ENCODE measurements around the gene DMKN. TPM values are rescaled to one million over a fixed set of nuclear protein-coding genes. Genes with fewer than 3 reads are reported as not detected.
A peak's percentile ranks its signal among the peaks of the same experiment; 100 is the strongest.

The DMKN gene
- total and polyA plus RNA-seq, 2 of the 8 experiments (the other 6 are each of a cell fraction or from before 2014, with no cell fraction given): 290 to 330 TPM

DNA sequence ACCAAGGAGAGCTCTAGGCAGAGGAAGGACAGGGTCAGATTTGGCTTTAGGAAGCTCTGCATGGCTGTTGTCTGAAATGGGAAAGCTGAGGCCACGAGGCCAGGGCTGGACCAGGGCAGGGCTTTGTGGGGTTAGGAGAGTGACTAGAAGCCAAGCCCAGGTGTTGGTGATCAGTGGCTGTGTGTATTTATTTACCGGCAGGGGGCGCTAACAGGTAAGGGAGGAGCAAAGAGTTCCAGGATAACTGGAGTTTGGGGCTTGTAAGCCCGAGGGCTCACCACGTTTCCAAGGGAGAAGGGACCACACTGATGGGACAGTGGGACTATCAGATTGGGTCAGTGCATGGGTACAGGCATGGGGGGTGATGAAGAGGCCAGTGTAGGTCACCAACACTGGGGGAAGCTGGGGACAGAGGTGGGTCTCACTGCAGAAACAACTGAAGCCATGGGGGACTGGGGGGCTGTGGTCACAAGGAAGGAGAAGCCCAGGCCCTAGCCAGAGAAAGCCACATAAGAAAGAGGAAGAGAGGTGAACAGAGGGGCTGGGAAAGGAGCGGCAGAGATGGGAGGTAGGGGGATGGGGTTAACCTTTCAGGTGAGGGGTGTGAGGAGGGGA, 35.8 kb upstream of the DMKN start:
- Histone ChIP-seq H4K5ac (ENCODE audit: insufficient read length, low read depth, low read length) (no peak overlapping the region), H2BK20ac (ENCODE audit: low read length) (no peak overlapping the region), H4K8ac (ENCODE audit: extremely low read depth, insufficient read depth, low read length) (peak overlapping the region; percentile 38; the same call in 1 of the 2 replicates), H2BK15ac (ENCODE audit: low read length) (no peak overlapping the region), H3K9ac (replicated peaks in 1 of 4; ENCODE audit: extremely low read depth in 1 of 4, low read depth in 3 of 4, low read length in 3 of 4) (peak overlapping the region in 1 of 4 experiments; percentile 10; a peak in 1 of 7 replicates), H3K36me3 (ENCODE audit: control insufficient read depth in 2 of 4, insufficient read depth in 4 of 4, low read length in 3 of 4) (peaks cover 0 to 9% (median 5%) of the 10 kb centered on the region in 4 experiments; a peak in 3 of 8 replicates), H2AK5ac (ENCODE audit: low read depth, low read length) (no peak overlapping the region), H4K91ac (replicated peaks; ENCODE audit: insufficient read length, low read length) (no peak overlapping the region), H3K4me1 (replicated peaks in 1 of 4; ENCODE audit: control insufficient read depth in 3 of 4, insufficient read depth in 4 of 4, low read length in 3 of 4) (peaks cover 0 to 11% (median 1%) of the 10 kb centered on the region in 4 experiments; a peak in 3 of 7 replicates), H3K18ac (ENCODE audit: extremely low read depth, low read length) (no peak overlapping the region), H3K56ac (replicated peaks; ENCODE audit: insufficient read length, low read depth, low read length) (no peak overlapping the region), H3K14ac (ENCODE audit: insufficient read length) (no peak overlapping the region), H2AFZ (ENCODE audit: low read length) (no peak overlapping the region), H3K79me2 (ENCODE audit: control insufficient read depth in 1 of 2, insufficient read depth in 2 of 2, low read length in 2 of 2) (peaks cover 0 to 24% of the 10 kb centered on the region in 2 experiments; a peak in 2 of 4 replicates), H3K23ac (ENCODE audit: insufficient read length) (no peak overlapping the region), H3K23me2 (ENCODE audit: low read depth, low read length) (peaks cover 10% of the 10 kb centered on the region; the same call in 1 of the 2 replicates), H4K20me1 (replicated peaks in 1 of 2; ENCODE audit: control insufficient read depth in 1 of 2, insufficient read depth in 2 of 2, low read length in 2 of 2) (peaks cover 2 to 9% of the 10 kb centered on the region in 2 experiments), H2BK120ac (replicated peaks; ENCODE audit: low read depth, low read length) (no peak overlapping the region), H2BK12ac (ENCODE audit: low read depth, low read length) (no peak overlapping the region), H3K79me1 (ENCODE audit: low read depth, low read length) (peaks cover 15% of the 10 kb centered on the region; the same call in 1 of the 2 replicates), H3K9me3 (ENCODE audit: insufficient read depth in 2 of 2, low read depth in 1 of 2, low read length in 1 of 2) (no peaks in the 10 kb centered on the region), H3K27ac (ENCODE audit: low read depth, low read length) (no peak overlapping the region; the same call in 1 of the 2 replicates), H3K4me3 (ENCODE audit: extremely low read depth in 1 of 4, insufficient read depth in 2 of 4, low read depth in 3 of 4, low read length in 4 of 4) (no peak overlapping the region), H3K27me3 (replicated peaks in 1 of 4; ENCODE audit: control insufficient read depth in 3 of 4, extremely low read depth in 1 of 4, insufficient read depth in 3 of 4, low read length in 3 of 4) (no peaks in the 10 kb centered on the region; a peak in 1 of 7 replicates), H2BK5ac (ENCODE audit: low read depth, low read length) (no peak overlapping the region), H3K4me2 (ENCODE audit: insufficient read depth in 1 of 2, low read depth in 2 of 2, low read length in 2 of 2) (no peak overlapping the region), H3K4ac (replicated peaks; ENCODE audit: insufficient read length, low read depth, low read length) (no peak overlapping the region)
- TF ChIP-seq RAD21 (IDR thresholded peaks at IDR 0.05 in 1 of 2, conservative IDR thresholded peaks at IDR 0.05 in 1 of 2; ENCODE audit: low read depth in 2 of 2, low read length in 2 of 2) (peak; percentile 75 to 82), SRF (IDR thresholded peaks at IDR 0.05; ENCODE audit: low read depth, low read length) (no peak), SIN3A (conservative IDR thresholded peaks at IDR 0.05 in 1 of 2, IDR thresholded peaks at IDR 0.05 in 1 of 2; ENCODE audit: low read depth in 1 of 2, low read length in 2 of 2) (peak in 1 of 2 experiments; percentile 64; a peak in 1 of 4 replicates), TCF12 (IDR thresholded peaks at IDR 0.05; ENCODE audit: low read depth, low read length) (0 out of 2 replicates have a peak, but pooled peaks have one; percentile 33), MAX (IDR thresholded peaks at IDR 0.05) (peak; percentile 34; the same call in 1 of the 2 replicates), POLR2AphosphoS5 (IDR thresholded peaks at IDR 0.05; ENCODE audit: low read depth, low read length) (no peak), NRF1 (IDR thresholded peaks at IDR 0.05; ENCODE audit: low read depth, low read length) (no peak)
- TF ChIP-seq, protein P1, sequence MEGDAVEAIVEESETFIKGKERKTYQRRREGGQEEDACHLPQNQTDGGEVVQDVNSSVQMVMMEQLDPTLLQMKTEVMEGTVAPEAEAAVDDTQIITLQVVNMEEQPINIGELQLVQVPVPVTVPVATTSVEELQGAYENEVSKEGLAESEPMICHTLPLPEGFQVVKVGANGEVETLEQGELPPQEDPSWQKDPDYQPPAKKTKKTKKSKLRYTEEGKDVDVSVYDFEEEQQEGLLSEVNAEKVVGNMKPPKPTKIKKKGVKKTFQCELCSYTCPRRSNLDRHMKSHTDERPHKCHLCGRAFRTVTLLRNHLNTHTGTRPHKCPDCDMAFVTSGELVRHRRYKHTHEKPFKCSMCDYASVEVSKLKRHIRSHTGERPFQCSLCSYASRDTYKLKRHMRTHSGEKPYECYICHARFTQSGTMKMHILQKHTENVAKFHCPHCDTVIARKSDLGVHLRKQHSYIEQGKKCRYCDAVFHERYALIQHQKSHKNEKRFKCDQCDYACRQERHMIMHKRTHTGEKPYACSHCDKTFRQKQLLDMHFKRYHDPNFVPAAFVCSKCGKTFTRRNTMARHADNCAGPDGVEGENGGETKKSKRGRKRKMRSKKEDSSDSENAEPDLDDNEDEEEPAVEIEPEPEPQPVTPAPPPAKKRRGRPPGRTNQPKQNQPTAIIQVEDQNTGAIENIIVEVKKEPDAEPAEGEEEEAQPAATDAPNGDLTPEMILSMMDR (IDR thresholded peaks at IDR 0.05; ENCODE audit: control extremely low read depth in 1 of 3, insufficient read depth in 1 of 3, low read depth in 1 of 3, low read length in 3 of 3): peak; percentile 64 to 92 (median 78)
- FAIRE-seq (peak; percentile 65), DNase-seq (ENCODE audit: low read depth in 1 of 2, low spot score in 2 of 2) (peak in 1 of 2 experiments; percentile 75)
- 27% methylated on average over 5 of the region's 6 CpGs; no CpG with 5 or more reads in 1 of the 2 experiments for WGBS, 2 experiments (ENCODE audit: extremely low coverage in 1 of 2, insufficient coverage in 1 of 2, insufficient read length in 1 of 2, insufficient replicate concordance in 2 of 2, low coverage in 1 of 2, low lambda C conversion rate in 2 of 2, missing lambda C conversion rate in 1 of 2)
- ChIA-PET POLR2A (ENCODE audit: partially characterized antibody) (interaction anchor here (1.2 to 3.8 kb wide), 7 partner anchors 11 to 44 kb away, joined by 3 to 19 read pairs (median 8); no protein-coding TSS in a partner anchor), CTCF (ENCODE audit: partially characterized antibody) (interaction anchor here (0.7 to 4.5 kb wide), 33 partner anchors 9 to 444 kb away, joined by 3 to 65 read pairs (median 4); partner anchors contain the start of genes ATP4A, DMKN and HAUS5)

Data from H1 (cell line).